ENCODE results near the gene CYS1.

GRCh38 chr2:10101491-10101890, 21.3 kb upstream of the CYS1 start:
- no peak for TF ChIP-seq CTCF (IDR thresholded peaks at IDR 0.05; ENCODE audit: low read depth, low read length)
- no peak for TF ChIP-seq POLR2A (IDR thresholded peaks at IDR 0.05; ENCODE audit: extremely low read depth, insufficient read length)

All from NB4 (cell line).